H1 (cell line): Measurements from ENCODE around the gene CEBPG.

ENCODE experiments used
- EZH2 ChIP-seq: fragments of 200-600 bp; sonication (generic); IDR thresholded peaks from 2 replicates; pipeline ENCODE4 v1.7.1; 2012; ENCODE audit warnings: low read depth, mild to moderate bottlenecking, moderate library complexity, low read length, inconsistent platforms; ENCODE audit not compliant: severe bottlenecking
- NRF1 ChIP-seq: IDR thresholded peaks from 2 replicates; pipeline ENCODE4 v1.6.1; 2011; ENCODE audit warnings: mild to moderate bottlenecking, low read depth, low read length, improper control_type of control experiment

- TF ChIP-seq EZH2 (no peak), NRF1 (no peak)
Measured at GRCh38 chr19:33363476-33363875, 10.0 kb upstream of the CEBPG start.
